Measurements from ENCODE around the gene CTAG1A. TPM values are rescaled to one million over a fixed set of nuclear protein-coding genes. Genes with fewer than 3 reads are reported as not detected.
A peak's percentile ranks its signal among the peaks of the same experiment; 100 is the strongest.
"Not testable (repeated sequence)": the region's sequence is repeated elsewhere in the genome, so short reads cannot be mapped to it uniquely, and the experiment has no call there.

Gene CTAG1A
- not detected in 2 replicates for total RNA-seq (2014; rRNA removed; shearing (Covaris generic))

- DNase-seq (ENCODE audit: low read depth), result not testable (repeated sequence)
Measured at GRCh38 chrX:154584585-154585183, at the start of gene CTAG1A. Gene CTAG1A (plus strand): TSS chrX:154585133. CDS start chrX:154585207, 74 bp downstream.

- no peak for DNase-seq (ENCODE audit: low read depth)
Measured at GRCh38 chrX:154535892-154536291, 49.0 kb upstream of the CTAG1A start.

GRCh38 chrX:154539077-154539476, 45.9 kb upstream of the CTAG1A start:
- no peak for DNase-seq (ENCODE audit: low read depth)

GRCh38 chrX:154540365-154540764, 44.6 kb upstream of the CTAG1A start:
- not testable (repeated sequence) for DNase-seq (ENCODE audit: low read depth)

GRCh38 chrX:154540897-154541535, 43.9 kb upstream of the CTAG1A start:
- DNase-seq (ENCODE audit: low read depth), result peak; percentile 93

- no peak for DNase-seq (ENCODE audit: low read depth)
Measured at GRCh38 chrX:154541589-154541895, 43.4 kb upstream of the CTAG1A start.

- DNase-seq (ENCODE audit: low read depth), result peak; percentile 98
Measured at GRCh38 chrX:154541896-154542722, 42.8 kb upstream of the CTAG1A start.

- DNase-seq (ENCODE audit: low read depth), result no peak
Measured at GRCh38 chrX:154542723-154543424, 42.1 kb upstream of the CTAG1A start.

- DNase-seq (ENCODE audit: low read depth), result no peak
Measured at GRCh38 chrX:154545673-154546274, 39.2 kb upstream of the CTAG1A start.

GRCh38 chrX:154546354-154547244, 38.3 kb upstream of the CTAG1A start, which contains the start of gene G6PD:
Gene G6PD (minus strand): TSS chrX:154546846. CDS start chrX:154546155, 691 bp downstream.
- peak; percentile 74 for DNase-seq (ENCODE audit: low read depth)

- DNase-seq (ENCODE audit: low read depth), result peak; percentile 92
Measured at GRCh38 chrX:154547245-154548027, 37.5 kb upstream of the CTAG1A start, which contains the start of gene IKBKG. Gene IKBKG (plus strand): TSS chrX:154547620. CDS start chrX:154552003, 4,383 bp downstream.

- DNase-seq (ENCODE audit: low read depth), result no peak
Measured at GRCh38 chrX:154548028-154548316, 37.0 kb upstream of the CTAG1A start.

- peak; percentile 23 for DNase-seq (ENCODE audit: low read depth)
Measured at GRCh38 chrX:154549766-154550165, 35.2 kb upstream of the CTAG1A start.

- not testable (repeated sequence) for DNase-seq (ENCODE audit: low read depth)
Measured at GRCh38 chrX:154552112-154552806, 32.7 kb upstream of the CTAG1A start.

GRCh38 chrX:154558060-154558690, 26.8 kb upstream of the CTAG1A start:
- DNase-seq (ENCODE audit: low read depth), result not testable (repeated sequence)

GRCh38 chrX:154558896-154559295, 26.0 kb upstream of the CTAG1A start:
- DNase-seq (ENCODE audit: low read depth), result not testable (repeated sequence)

GRCh38 chrX:154560326-154560725, 24.6 kb upstream of the CTAG1A start:
- not testable (repeated sequence) for DNase-seq (ENCODE audit: low read depth)

GRCh38 chrX:154562295-154562694, 22.6 kb upstream of the CTAG1A start:
- DNase-seq (ENCODE audit: low read depth), result not testable (repeated sequence)

GRCh38 chrX:154570361-154570760, 14.6 kb upstream of the CTAG1A start:
- DNase-seq (ENCODE audit: low read depth), result not testable (repeated sequence)
